Smooth muscle cell (in vitro differentiated cells): Measurements from ENCODE around the gene RANBP3. TPM values are rescaled to one million over a fixed set of nuclear protein-coding genes. Genes with fewer than 3 reads are reported as not detected.
A peak's percentile ranks its signal among the peaks of the same experiment; 100 is the strongest.

Experiments used
- DNase-seq: peaks from one replicate; lab custom pipeline; 2025; ENCODE audit not compliant: unreplicated experiment; lab: John Stamatoyannopoulos, UW
- H2AFZ ChIP-seq: fragments of 200-600 bp; sonication (generic); 2 replicates; pipeline ENCODE4 v1.6.0; 2016; ENCODE audit warnings: antibody characterized with exemption, low read depth, mild to moderate bottlenecking
- H3F3A ChIP-seq: fragments of 200-600 bp; sonication (generic); 2 replicates; pipeline ENCODE4 v1.6.0; 2017; ENCODE audit warnings: antibody characterized with exemption, low read depth
- H3K27ac ChIP-seq: fragments of 200-600 bp; sonication (generic); 2 replicates; pipeline ENCODE4 v1.5.1; 2016; ENCODE audit warnings: low read depth, mild to moderate bottlenecking
- H3K27me3 ChIP-seq: fragments of 200-600 bp; sonication (generic); 2 replicates; pipeline ENCODE4 v1.6.1; 2016; ENCODE audit warnings: low read depth, mild to moderate bottlenecking
- H3K36me3 ChIP-seq: fragments of 200-600 bp; sonication (generic); 2 replicates; pipeline ENCODE4 v1.5.1; 2016; ENCODE audit warnings: low read depth
- H3K4me1 ChIP-seq: fragments of 200-600 bp; sonication (generic); 2 replicates; pipeline ENCODE4 v1.5.1; 2016; ENCODE audit warnings: low read depth
- H3K4me2 ChIP-seq: fragments of 200-600 bp; sonication (generic); 2 replicates; pipeline ENCODE4 v1.6.0; 2016; ENCODE audit warnings: mild to moderate bottlenecking
- H3K4me3 ChIP-seq: fragments of 200-600 bp; sonication (generic); 2 replicates; pipeline ENCODE4 v1.5.1; 2016; ENCODE audit warnings: mild to moderate bottlenecking
- H3K79me2 ChIP-seq: fragments of 200-600 bp; sonication (generic); 2 replicates; pipeline ENCODE4 v1.6.0; 2016; ENCODE audit warnings: low read depth, mild to moderate bottlenecking
- H3K9ac ChIP-seq: fragments of 200-600 bp; sonication (generic); 2 replicates; pipeline ENCODE4 v1.6.0; 2016; ENCODE audit warnings: low read depth
- H3K9me3 ChIP-seq: fragments of 200-600 bp; sonication (generic); replicated peaks from 2 replicates; pipeline ENCODE4 v1.5.1; 2016; ENCODE audit warnings: low read depth
- H4K20me1 ChIP-seq: fragments of 200-600 bp; sonication (generic); 2 replicates; pipeline ENCODE4 v1.6.0; 2016; ENCODE audit warnings: low read depth
- CTCF ChIP-seq: fragments of 200-600 bp; sonication (generic); IDR thresholded peaks from 2 replicates; pipeline ENCODE4 v1.5.1; 2017; ENCODE audit warnings: borderline replicate concordance, mild to moderate bottlenecking, antibody characterized with exemption; ENCODE audit not compliant: insufficient read depth, poor library complexity, severe bottlenecking
- WGBS: methylation state at CpG from one replicate; pipeline ENCODE4 v1.1.7; 2016; ENCODE audit warnings: low lambda C conversion rate; 5-methylcytosine and 5-hydroxymethylcytosine counted together
- polyA plus RNA-seq: library from polyadenylated mRNA; unstranded; fragments of >200 nt; fragmentation: Nextera tagmentation; extraction: Ambion mirVana; gene quantifications from 2 replicates; pipeline ENCODE4 v1.2.1, GENCODE V29; 2016
- total RNA-seq: library from RNA; depleted of rRNA; stranded (reverse); fragments of >200 nt; gene quantifications from 2 replicates; pipeline ENCODE4 v1.2.3, GENCODE V29; 2014

Gene RANBP3
- total and polyA plus RNA-seq, 2 experiments from 2014 or later = 13.4 to 65.8 TPM

GRCh38 chr19:5978606-5979552 lies 939 bp upstream of the RANBP3 start:
- Histone ChIP-seq H3K4me2 (peak overlapping the region; percentile 87), H2AFZ (peak overlapping the region; percentile 83), H3K9ac (peak overlapping the region; percentile 56), H3K36me3 (no peaks in the 10 kb centered on the region), H3K27me3 (no peaks in the 10 kb centered on the region), H3K27ac (peak overlapping the region; percentile 45), H3K79me2 (peaks cover 51% of the 10 kb centered on the region), H3K4me1 (peaks cover 6% of the 10 kb centered on the region), H3K4me3 (peak overlapping the region; percentile 57), H3F3A (no peaks in the 10 kb centered on the region), H3K9me3 (no peaks in the 10 kb centered on the region), H4K20me1 (peaks cover 33% of the 10 kb centered on the region)
- no peak for DNase-seq
- TF ChIP-seq CTCF = no peak
- 61% methylated on average over 19 of the region's 33 CpGs for WGBS

- Histone ChIP-seq H3K79me2 (peaks cover 67% of the 10 kb centered on the region), H3K36me3 (no peaks in the 10 kb centered on the region), H3K4me3 (peak overlapping the region; percentile 95), H3K4me1 (peaks cover 6% of the 10 kb centered on the region), H3K9ac (peak overlapping the region; percentile 94), H3K27ac (peak overlapping the region; percentile 83), H4K20me1 (peaks cover 48% of the 10 kb centered on the region), H3K27me3 (no peaks in the 10 kb centered on the region), H3F3A (no peaks in the 10 kb centered on the region), H2AFZ (peak overlapping the region; percentile 76), H3K9me3 (no peaks in the 10 kb centered on the region), H3K4me2 (peak overlapping the region; percentile 89)
- no peak for DNase-seq
- no peak for TF ChIP-seq CTCF
- WGBS = 4% methylated on average over 16 of the region's 43 CpGs
Observed at GRCh38 chr19:5977222-5977784, 637 bp downstream of the RANBP3 start.

GRCh38 chr19:5976768-5977167 lies 1.2 kb downstream of the RANBP3 start:
- Histone ChIP-seq H3K27me3 (no peaks in the 10 kb centered on the region), H3K4me1 (peaks cover 6% of the 10 kb centered on the region), H3K27ac (no peak overlapping the region), H3K4me2 (peak overlapping the region; percentile 89), H4K20me1 (peaks cover 54% of the 10 kb centered on the region), H3F3A (no peaks in the 10 kb centered on the region), H2AFZ (no peak overlapping the region), H3K9me3 (no peaks in the 10 kb centered on the region), H3K4me3 (peak overlapping the region; percentile 95), H3K36me3 (no peaks in the 10 kb centered on the region), H3K79me2 (peaks cover 72% of the 10 kb centered on the region), H3K9ac (peak overlapping the region; percentile 94)
- whole genome bisulfite sequencing = 66% methylated on average over 8 of the region's 8 CpGs
- TF ChIP-seq CTCF = no peak
- DNase-seq = no peak
